Daoy (cell line): ENCODE data around the gene MYRIP. TPM values are rescaled to one million over a fixed set of nuclear protein-coding genes. Genes with fewer than 3 reads are reported as not detected.
"Not testable (repeated sequence)": the region's sequence is repeated elsewhere in the genome, so short reads cannot be mapped to it uniquely, and the experiment has no call there.

Experiments
- DNase-seq: peaks from one replicate; pipeline ENCODE4 v3.0.0-alpha.2; 2015; ENCODE audit warnings: low read depth
- total RNA-seq: library from RNA; depleted of rRNA; stranded (reverse); fragments of >200 nt; shearing (Covaris generic); gene quantifications from 2 replicates; pipeline ENCODE4 v1.2.3, GENCODE V29; 2014

The MYRIP gene
- total RNA-seq, 1 experiment from 2014 or later = not detected

GRCh38 chr3:40129981-40130380 is 320.6 kb downstream of the MYRIP start:
- no peak for DNase-seq

GRCh38 chr3:40130721-40131120 is 321.3 kb downstream of the MYRIP start:
- no peak for DNase-seq

GRCh38 chr3:40133886-40134575 is 324.6 kb downstream of the MYRIP start:
- DNase-seq = not testable (repeated sequence)

GRCh38 chr3:40137591-40138295 is 328.3 kb downstream of the MYRIP start:
- no peak for DNase-seq

- no peak for DNase-seq
Observed at GRCh38 chr3:40143283-40144090, 334.1 kb downstream of the MYRIP start.

- no peak for DNase-seq
Observed at GRCh38 chr3:40148827-40149226, 339.4 kb downstream of the MYRIP start.

GRCh38 chr3:40152482-40153133 is 343.2 kb downstream of the MYRIP start:
- DNase-seq = no peak

GRCh38 chr3:40160933-40161332 is 351.5 kb downstream of the MYRIP start:
- no peak for DNase-seq

- no peak for DNase-seq
Observed at GRCh38 chr3:40162616-40163015, 353.2 kb downstream of the MYRIP start.

GRCh38 chr3:40166997-40167396 is 357.6 kb downstream of the MYRIP start:
- no peak for DNase-seq

GRCh38 chr3:40167958-40168357 is 358.5 kb downstream of the MYRIP start:
- DNase-seq = no peak

GRCh38 chr3:40169983-40170382 is 360.6 kb downstream of the MYRIP start:
- DNase-seq = no peak

- no peak for DNase-seq
Observed at GRCh38 chr3:40170395-40170794, 361.0 kb downstream of the MYRIP start.

- no peak for DNase-seq
Observed at GRCh38 chr3:40172560-40172959, 363.2 kb downstream of the MYRIP start.

- no peak for DNase-seq
Observed at GRCh38 chr3:40173227-40173721, 363.9 kb downstream of the MYRIP start.

GRCh38 chr3:40178012-40178594 is 368.7 kb downstream of the MYRIP start:
- DNase-seq = no peak

- DNase-seq = peak; percentile 27
Observed at GRCh38 chr3:40179016-40179415, 369.6 kb downstream of the MYRIP start.

- no peak for DNase-seq
Observed at GRCh38 chr3:40181182-40181581, 371.8 kb downstream of the MYRIP start.

- DNase-seq = no peak
Observed at GRCh38 chr3:40185029-40185695, 375.8 kb downstream of the MYRIP start.

GRCh38 chr3:40186508-40186907 is 377.1 kb downstream of the MYRIP start:
- DNase-seq = no peak

- no peak for DNase-seq
Observed at GRCh38 chr3:40187945-40188344, 378.5 kb downstream of the MYRIP start.
